HG02981 (cell line): ENCODE measurements around the gene NMB.
"Not testable (repeated sequence)": the region's sequence is repeated elsewhere in the genome, so short reads cannot be mapped to it uniquely, and the experiment has no call there.

Experiments used
- ATAC-seq: cut with Tn5 transposase; IDR thresholded peaks from one replicate; pipeline ENCODE4 v1.9.1; 2021; ENCODE audit warnings: mild to moderate bottlenecking, moderate library complexity; ENCODE audit not compliant: unreplicated experiment

Gene NMB

DNA sequence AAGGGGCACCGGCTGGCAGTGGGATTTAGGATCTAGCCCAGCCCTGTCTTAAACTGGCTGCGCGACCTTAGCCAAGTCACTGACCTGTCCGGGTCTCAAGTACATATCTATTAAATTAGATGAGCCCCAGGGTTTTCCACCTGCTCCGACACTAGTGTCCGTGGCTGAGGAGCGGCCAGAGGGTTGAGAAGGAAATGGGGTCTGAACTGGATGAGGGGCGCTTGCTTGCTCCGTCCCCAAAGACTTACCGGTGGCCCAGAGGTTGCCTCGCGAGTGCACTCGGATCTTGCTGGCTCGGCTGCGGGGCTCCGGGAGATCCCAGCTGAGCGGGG, 285 bp downstream of the NMB start:
- ATAC-seq: peak; percentile 3

DNA sequence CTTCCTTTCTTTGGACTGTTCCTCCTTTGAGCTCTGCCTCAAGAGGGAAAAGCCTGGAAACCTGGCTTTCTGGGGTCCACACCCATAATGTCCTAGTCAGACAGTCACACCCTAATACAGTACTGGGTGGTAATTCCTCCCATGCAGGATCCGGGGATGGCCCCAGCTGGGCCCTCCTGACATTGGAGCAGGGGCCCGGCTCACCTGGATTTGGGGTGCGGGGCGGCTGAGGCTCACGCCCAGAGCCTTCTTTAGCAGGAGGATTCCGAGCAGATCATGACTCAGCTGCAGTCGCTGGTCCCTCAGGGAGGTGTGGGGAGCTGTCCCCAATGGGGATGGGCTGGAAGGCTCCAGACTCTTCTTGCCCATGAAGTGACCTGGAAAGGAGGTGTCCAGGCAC, 1.0 kb downstream of the NMB start:
- ATAC-seq: no peak

DNA sequence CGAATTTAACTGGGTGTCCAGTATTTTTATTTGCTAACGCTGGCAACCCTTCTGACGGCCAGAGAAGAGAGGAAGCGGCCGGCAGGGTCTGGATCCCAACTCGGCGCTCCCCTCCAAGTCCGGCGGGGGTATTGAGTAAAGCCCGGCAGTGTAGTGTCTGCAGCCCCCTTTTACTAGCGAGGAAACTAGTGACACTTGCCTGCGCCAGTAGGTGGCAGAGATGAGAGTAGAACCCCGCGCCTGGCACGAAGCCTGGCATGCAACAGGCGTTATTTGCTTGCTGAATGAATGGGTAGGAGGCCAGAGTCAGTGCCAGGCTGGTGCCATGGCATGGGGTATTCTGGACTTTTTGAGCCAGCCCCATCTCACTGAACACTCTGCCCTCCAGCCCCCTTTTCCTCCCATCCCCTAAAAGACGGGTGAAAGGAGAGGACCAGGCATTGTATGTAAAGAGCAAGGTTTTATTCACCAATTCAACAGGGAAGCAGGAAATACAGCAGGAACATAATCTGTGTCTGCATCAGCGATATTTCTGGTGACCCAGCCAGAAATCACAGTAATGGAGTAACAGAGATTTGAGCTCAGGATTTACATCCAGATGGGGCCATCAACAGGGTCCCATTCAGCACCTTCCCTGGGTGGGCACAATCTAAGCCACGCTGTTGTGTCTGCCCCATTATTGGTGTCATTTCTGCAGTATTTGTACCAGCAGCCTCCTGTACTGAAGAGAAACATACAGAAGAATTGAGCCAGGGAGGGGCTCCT, 3.1 kb downstream of the NMB start:
- ATAC-seq: peak; percentile 23

- ATAC-seq: peak; percentile 79
These were observed 3.9 kb downstream of the NMB start, which contains the start of gene WDR73 for GRCh38 chr15:84653910-84654688. Gene WDR73 (minus strand): TSS chr15:84654283. CDS start chr15:84654274, 9 bp downstream.

DNA sequence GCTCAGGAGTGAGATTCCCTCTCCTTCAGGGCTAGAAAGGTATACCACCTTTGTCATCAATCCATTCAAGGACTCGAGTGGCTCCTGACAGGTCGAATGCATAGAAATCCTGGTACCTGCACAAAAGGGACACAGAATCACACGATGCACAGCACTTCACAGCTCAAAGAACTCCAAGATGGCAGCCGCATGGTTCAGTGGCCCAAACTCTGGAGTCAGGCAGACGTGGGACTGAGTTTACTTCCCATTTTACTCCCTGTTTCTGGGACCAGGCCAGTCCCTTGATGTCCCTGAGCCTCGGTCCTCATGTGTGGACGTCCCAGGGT, 4.5 kb downstream of the NMB start:
- ATAC-seq: no peak

DNA sequence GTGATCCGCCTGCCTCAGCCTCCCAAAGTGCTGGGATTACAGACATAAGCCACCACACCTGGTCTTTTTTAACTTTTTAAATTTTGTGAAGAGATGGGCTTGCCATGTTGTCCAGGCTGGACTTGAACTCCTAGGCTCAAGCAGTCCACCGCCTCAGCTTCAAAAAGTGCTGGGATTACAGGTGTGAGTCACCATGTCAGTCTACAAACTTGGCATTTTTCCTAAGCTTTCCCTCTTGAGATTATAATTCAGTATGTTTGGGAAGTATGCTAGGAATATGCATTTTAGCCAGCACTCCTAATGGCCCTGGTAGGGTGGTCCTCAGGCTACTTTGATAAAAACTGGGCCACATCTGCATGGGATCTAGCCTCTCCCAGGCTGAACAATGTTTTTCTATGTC, 8.3 kb downstream of the NMB start:
- ATAC-seq: no peak

- no peak for ATAC-seq
These were observed 9.5 kb downstream of the NMB start for GRCh38 chr15:84648539-84648938.

GRCh38 chr15:84647726-84648125, 10.3 kb downstream of the NMB start:
- ATAC-seq: no peak

- no peak for ATAC-seq
These were observed 12.0 kb downstream of the NMB start for GRCh38 chr15:84645997-84646396.

DNA sequence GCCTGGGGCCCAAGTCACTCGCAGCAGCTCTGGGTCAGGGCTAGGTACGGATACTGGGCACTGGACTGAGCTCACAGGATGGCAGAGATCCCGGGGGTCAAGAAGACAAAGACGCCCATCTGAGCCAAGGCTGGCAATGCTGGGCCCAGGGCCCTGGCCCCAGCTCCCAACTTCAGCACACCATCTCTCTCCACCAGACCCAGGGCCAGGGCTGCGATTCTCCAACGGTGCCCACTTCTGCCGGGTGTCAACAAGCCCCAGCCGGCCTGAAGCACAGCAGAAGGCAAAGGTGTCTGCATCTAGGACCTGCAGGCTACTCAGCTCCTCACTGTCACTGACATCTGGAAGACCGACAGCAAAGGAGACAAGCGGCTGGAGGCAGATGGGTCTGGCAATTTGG, 12.5 kb downstream of the NMB start:
- ATAC-seq: no peak

- ATAC-seq: no peak
These were observed 14.2 kb downstream of the NMB start for GRCh38 chr15:84643838-84644237.

DNA sequence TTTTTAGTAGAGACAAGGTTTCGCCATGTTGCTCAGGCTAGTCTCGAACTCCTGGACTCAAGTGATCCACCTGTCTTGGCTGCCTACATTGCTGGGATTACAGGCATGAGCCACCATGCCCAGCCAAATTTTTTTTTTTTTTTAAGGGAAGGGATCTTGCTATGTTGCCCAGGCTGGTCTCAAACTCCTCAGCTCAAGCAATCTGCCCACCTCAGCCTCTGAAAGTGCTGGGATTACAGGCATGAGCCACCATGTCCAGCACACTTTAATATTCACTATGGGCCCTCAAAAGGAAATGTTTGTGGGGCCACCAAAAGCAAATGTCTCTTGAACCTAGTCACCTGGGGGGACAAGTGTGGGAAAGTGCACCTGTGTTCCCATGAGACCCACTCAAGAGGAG, 15.4 kb downstream of the NMB start:
- ATAC-seq: not testable (repeated sequence)

- ATAC-seq: not testable (repeated sequence)
These were observed 16.1 kb downstream of the NMB start for GRCh38 chr15:84641871-84642270.

DNA sequence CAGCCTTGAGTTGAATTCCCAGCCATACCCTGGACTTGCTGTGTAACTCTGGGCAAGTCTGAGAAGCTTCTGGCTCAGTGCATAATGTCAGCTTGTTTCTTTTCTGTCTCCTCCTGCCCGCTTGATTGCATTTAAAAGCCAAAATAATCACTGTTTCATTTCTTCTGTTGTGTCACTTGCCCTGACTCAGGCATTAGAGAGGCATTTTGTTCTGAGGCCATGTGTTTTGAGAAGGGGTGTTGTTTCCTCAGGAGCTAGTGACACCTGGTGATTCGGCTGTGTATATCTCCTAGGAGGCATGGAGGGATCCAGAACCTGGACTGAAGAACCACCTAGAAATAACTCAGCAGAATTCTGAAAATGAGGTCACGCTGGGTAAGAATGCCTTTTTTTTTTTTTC, 19.9 kb downstream of the NMB start:
- no peak for ATAC-seq

- no peak for ATAC-seq
These were observed 23.7 kb downstream of the NMB start for GRCh38 chr15:84634228-84634837.

DNA sequence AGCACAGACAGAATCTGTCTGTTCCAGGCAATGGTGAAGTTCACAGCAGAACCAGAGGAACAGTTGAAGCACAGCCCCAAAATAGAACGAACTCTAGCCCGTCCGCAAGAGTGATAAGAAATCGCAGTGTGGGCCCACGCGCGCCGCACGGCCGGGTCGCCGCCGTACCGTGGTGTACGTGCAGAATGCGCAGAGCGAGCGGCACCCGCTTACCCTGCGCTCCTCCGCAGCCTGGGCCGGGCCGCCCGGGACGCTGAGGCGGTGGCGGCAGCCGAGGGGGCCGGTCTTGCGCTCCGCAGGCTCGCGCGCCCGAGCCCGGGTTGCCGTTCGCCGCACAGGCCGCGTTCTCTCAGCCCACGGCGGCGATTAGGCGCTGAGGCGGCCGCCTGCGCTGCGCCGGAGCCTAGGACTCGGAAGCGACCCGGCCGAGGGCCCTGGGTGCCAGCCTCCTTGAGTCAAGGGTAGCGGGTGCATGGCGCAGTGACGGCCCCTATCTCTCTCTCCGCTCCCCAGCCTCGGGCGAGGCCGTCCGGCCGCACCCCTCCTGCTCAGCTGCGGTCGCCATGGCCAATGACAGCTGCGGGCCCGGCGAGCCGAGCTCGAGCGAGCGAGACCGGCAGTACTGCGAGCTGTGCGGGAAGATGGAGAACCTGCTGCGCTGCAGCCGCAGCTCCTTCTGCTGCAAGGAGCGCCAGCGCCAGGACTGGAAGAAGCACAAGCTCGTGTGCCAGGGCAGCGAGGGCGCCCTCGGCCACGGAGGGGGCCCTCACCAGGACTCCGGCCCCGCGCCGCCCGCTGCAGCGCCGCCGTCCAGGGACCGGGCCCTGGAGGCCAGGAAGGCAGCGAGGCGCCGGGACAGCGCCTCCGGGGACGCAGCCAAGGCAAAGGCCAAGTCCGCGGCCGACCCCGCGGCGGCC, 24.4 kb downstream of the NMB start:
- no peak for ATAC-seq

DNA sequence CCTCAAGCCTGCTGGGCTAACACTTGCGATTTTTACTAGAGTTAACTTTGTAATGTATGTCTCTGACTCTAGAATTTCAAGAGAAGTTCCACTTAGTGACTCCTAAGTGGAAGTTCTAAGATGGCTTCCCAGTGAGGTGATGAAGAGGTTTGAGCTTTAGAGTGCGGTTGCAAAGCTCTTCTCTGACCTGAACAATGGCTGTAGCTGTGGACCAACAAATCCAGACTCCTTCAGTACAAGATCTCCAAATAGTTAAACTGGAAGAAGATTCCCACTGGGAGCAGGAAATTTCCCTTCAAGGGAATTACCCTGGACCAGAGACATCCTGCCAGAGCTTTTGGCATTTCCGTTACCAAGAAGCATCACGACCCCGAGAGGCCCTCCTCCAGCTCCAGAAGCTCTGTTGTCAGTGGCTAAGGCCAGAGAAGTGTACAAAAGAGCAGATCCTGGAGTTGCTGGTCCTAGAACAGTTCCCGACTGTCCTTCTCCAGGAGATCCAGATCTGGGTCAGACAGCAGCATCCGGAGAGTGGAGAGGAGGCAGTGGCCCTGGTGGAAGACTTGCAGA, 26.2 kb downstream of the NMB start:
- no peak for ATAC-seq

DNA sequence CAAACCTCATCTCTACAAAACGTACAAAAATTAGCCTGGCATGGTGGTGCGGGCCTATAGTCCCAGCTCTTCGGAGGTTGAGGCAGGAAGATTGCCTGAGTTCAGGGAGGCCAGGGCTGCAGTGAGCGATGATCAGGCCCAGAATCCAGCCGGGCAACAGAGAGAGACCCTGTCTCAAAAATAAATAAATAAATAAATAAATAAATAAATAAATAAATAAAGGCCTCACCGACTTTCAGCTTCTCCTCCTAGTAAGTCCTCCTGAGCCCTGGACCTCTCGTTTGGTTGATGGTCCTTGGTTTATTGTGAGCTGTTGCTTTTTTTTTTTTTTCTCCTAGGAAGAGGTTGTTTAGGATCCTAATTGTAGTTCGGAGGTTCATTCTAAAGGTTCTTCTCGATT, 29.0 kb downstream of the NMB start:
- ATAC-seq: no peak

GRCh38 chr15:84625123-84625522, 32.9 kb downstream of the NMB start:
- ATAC-seq: no peak

- ATAC-seq: no peak
These were observed 33.6 kb downstream of the NMB start for GRCh38 chr15:84624359-84624758.
